A549 treated with RU486 at 1 μM for 4 hours (cell line): ENCODE results near the gene IDH2. TPM values are rescaled to one million over a fixed set of nuclear protein-coding genes. Genes with fewer than 3 reads are reported as not detected.

Experiments
- total RNA-seq: library from RNA; stranded (reverse); fragments of 200-300 nt; extraction: Qiagen RNA extraction; gene quantifications from 5 replicates; pipeline ENCODE4 v1.2.3, GENCODE V29; 2022; ENCODE audit warnings: low read depth

The IDH2 gene
- 39.5 to 49.6 TPM (median 43.2 TPM) in 5 replicates for total RNA-seq

GRCh38 chr15:90101969-90102890, at the start of gene IDH2:
IDH2 (minus strand) TSS chr15:90102468; CDS start chr15:90102390, 78 bp downstream.

Other genes starting within 250 kb of the IDH2 start
- 33.2 to 83.7 TPM (median 43.5 TPM) in 5 replicates for gene AP3S2, start 208.5 kb downstream of the IDH2 start, total RNA-seq
- gene ARPIN, start 189.5 kb downstream of the IDH2 start, total RNA-seq, result 8.9 to 12.6 TPM (median 12.2 TPM) in 5 replicates
- 12.9 to 17.3 TPM (median 14.1 TPM) in 5 replicates for gene ZNF710, start 101.1 kb downstream of the IDH2 start, total RNA-seq
- gene SEMA4B, start 98.9 kb upstream of the IDH2 start, total RNA-seq, result 108 to 162 TPM (median 133 TPM) in 5 replicates
- gene CIB1, start 131.5 kb upstream of the IDH2 start, total RNA-seq, result 190 to 240 TPM (median 228 TPM) in 5 replicates
- gene GDPGP1, start 131.7 kb upstream of the IDH2 start, total RNA-seq, result 4.4 to 6.5 TPM (median 5.5 TPM) in 5 replicates
- 0.27 to 0.61 TPM (median 0.39 TPM) in 4 of 5 replicates, not detected in the other for gene TTLL13, start 147.1 kb upstream of the IDH2 start, total RNA-seq
- 101 to 117 TPM (median 117 TPM) in 5 replicates for gene NGRN, start 163.2 kb upstream of the IDH2 start, total RNA-seq
- 0.78 to 1.5 TPM (median 1.3 TPM) in 5 replicates for gene ZNF774, start 249.8 kb upstream of the IDH2 start, total RNA-seq